Activated CD8-positive, alpha-beta memory T cell treated with anti-CD3 and anti-CD28 coated beads, Interleukin-2, amount 50 U/mL, for 24 hours (primary cell): ENCODE measurements around the gene SAFB2.
"Not testable (repeated sequence)": the region's sequence is repeated elsewhere in the genome, so short reads cannot be mapped to it uniquely, and the experiment has no call there.

Experiments used
- DNase-seq: peaks from one replicate; pipeline ENCODE4 v3.0.0-alpha.2; 2020; ENCODE audit errors: extremely low read depth

The SAFB2 gene

DNA sequence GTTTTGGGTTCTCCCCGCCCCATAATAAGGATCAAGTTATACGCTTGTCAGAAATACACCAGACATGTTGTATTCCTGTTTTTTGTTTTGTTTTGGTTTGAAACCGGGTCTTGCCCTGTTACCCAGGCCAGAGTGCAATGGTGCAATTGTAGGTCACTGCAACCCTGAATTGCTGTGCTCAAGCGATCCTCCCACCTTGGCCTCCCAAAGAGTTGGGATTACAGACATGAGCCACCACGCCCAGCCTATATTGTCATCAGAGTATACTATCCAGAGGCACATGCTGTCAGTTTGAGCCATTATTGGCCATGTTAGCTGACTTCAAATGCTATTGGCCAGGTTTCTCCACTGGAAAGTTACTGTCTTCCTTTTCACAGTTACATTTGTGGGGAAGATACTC, 10.1 kb upstream of the SAFB2 start:
- DNase-seq: no peak

DNA sequence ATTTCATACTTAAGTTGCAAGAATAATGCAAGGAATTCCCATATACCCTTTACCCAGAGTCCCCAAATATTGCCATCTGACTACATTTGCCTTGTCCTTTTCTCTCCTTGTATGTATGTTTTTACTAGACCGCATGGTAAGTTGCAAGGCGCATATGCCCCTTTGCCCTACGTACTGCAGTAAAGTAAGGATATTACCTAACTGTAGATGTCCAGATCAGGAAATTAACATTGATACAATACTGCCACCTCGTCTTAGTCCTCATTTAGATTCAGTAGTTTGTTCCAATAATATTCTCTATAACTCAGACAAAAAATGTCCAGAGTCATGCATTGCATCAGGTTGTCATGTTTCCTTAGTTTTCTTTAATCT, 9.7 kb upstream of the SAFB2 start:
- no peak for DNase-seq

DNA sequence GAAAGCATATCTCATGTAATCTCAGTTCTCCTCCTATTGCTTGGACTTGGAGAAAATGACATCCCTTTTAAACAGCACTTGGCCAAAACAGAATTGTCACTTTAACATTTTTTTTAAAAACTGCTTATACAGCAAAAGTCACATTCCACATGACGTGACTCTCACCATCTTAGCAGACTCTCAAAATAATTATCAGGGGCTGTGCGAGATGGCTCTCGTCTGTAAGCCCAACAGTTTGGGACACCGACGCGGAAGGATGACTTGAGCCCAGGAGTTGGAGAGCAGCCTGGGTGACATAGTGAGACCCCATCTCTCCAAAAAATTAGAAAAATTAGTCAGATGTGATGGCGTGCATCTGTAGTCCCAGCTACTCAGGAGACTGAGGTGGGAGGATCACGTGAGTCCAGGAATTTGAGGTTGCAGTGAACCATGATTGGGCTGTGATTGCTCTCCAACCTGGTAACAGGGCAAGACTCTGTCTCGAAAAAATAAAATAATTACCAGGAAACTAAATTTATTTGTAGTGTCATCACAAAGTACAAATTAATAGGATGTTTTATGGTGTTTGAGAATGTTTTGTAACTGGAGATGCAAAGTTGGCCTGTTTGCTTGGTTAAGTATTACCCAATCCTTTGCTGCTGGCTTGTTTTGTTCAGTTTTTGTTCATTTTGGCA, 9.1 kb upstream of the SAFB2 start:
- DNase-seq: no peak

DNA sequence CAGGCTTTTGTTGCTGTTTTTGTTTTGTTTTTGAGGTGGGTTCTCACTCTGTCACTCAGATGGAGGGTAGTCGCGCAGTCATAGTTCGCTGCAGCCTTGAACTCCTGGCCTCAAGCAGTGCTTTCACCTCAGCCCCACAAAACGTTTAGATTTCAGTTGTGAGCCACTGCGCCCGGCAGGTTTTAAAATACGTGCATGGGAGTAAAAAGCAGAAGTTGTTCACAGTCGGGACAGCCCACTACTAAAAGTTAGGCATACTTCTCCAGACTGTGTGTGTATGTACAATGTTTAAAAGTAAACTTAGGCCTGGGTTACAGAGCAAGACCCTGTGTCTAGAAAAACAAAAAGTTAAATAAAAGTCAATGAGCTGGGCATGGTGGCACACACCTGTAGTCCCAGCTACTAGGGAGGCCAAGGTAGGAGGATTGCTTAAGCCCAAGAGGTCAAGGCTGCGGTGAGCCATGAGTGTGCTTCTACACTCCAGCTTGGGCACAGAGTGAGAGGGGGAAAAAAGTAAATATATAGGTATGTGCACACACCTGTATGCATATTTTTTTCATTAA, 6.4 kb upstream of the SAFB2 start:
- no peak for DNase-seq

DNA sequence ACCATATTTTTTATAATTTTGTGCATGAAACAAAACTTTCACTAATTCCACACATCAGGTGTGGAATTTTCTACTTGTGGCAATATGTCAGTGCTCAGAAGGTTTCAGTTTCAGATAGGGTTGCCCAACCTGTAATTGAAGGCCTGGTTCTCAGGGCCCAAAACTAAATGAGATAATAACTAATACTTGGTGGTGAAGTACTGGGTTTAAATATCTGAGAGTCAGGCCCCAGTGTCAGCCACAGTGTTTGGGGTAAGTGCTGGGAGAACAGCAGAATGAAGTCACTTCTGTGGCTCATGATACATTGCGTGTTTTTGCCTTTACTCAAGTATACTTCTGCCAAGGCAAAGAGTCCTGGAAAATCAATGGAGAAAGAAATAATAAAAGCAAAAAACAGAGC, 5.9 kb upstream of the SAFB2 start:
- DNase-seq: no peak

DNA sequence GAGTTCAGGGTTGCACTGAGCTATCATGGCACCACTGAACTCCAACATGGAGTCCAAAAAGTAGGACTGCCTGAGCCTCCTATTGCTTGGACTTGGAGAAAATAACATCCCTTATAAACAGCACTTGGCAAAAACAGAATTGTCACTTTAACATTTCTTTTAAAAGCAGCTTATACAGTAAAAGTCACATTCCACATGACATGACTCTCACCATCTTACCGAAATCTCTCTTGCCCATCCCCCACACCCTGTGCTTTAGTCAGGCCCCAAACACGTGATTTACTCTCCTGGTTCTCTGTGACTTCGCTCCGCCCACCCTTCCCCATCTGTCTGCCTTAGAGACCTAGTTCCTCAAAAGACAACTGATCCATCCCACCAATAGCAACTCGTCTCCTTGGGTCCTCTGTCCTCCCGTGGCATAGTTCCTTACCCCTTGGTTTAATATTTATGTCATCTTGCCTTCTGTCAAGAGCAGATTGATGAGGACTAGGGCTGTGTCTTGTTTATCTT, 4.9 kb upstream of the SAFB2 start:
- no peak for DNase-seq

DNA sequence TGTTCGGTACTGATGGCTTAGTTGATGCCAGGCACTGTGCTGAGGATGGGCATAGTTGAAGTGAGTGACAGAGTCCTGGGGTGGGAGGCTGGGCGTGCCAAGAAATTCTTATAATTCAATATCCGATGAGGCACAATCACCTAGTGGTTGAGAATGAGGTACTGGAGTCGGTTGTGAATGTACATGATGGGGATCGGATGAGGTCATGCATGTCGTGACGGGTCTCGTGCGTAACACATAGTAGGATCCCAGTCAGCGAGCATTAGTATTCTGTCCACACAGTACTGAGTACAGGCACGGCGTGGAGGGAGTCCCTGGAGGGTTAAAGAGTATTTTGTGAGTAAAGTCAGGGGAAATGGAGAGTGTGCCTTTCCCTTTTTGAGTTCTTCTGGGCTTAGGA, 3.1 kb upstream of the SAFB2 start:
- DNase-seq: no peak

DNA sequence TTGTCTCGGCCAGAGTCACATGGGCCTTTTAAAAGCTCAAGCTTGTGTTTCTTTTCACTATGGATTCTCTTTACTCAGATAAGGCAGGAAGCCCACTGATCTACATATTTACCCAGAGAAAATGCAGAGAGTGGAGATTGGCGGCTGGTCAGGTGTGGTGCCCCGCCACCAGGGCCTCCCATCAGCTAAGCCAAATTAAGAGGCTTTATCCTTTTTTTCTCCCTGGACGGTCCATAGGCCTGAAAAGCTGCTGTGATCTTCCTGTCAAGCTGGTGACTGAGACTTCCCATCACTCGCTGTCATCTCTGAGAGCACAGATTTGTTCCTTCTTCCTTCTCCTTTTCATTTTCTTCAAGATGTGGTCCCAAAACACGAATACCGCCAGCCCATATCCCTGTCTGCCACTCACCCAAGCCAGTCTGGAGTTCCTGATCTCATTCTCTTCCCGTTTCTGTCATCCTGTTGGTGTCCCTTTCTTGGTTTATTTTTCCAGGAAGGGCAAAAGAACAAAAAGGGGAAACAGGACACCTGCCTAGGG, 2.2 kb upstream of the SAFB2 start:
- DNase-seq: no peak

DNA sequence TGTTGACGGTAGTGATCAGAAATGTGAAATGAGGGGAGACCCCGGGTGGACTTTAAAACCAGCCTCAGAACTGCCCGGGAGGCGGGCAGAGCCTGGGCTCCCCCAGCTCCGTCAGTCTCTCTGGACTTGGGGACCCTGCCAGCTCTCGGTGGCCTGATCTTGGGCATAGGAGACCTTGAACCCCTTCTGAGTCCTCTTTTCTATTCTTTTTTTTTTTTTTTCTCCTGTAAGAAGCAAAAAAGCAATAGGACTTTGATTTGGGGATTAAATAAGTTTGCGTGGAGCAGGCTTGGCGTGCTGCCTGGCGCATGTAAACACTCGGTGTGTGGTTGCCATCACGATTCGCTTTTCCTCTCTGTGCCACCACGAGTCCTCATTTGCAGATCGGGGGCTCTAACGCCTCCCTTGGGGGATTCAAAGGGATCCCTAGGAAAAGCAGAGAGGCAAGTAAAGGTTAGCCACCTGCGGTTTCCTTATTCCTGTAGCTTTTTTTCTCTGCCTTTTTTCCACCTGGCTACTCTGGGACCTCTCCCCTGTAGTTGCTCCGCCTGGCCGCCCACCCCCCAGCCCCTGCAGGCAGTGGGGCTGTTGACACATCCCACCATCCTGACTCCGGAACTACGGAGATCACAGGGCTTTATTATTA, 1.6 kb upstream of the SAFB2 start:
- DNase-seq: no peak

DNA sequence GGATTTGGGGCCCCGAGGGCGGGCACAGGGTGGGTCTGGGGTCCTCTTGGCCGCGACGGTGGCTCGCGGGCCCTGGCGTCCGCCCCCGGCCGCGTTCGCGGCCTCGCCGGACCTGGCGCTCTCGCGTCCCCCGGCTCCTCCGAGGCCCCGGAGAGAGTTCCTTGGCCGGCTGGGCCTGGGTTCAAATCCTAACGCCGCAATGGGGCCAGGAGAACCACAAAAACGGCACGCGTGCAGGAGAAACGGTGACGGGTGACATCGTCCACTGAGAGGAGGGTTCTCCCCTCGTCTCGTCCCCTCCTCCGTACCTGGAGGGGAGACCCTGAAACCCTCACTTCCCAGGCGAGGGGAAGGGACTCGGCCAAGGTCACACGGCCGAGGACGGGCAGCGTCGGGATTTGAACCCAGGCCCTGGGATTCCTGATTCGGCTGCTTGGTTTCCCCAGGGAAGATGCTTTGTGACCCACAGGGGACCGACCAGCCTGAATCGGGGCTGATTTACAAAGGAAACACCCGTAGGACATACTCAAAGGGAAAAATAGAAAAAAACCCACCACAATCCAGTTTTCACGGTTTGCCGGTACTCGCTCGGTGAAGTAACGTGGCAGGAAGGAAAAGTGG, 931 bp upstream of the SAFB2 start:
- no peak for DNase-seq

DNA sequence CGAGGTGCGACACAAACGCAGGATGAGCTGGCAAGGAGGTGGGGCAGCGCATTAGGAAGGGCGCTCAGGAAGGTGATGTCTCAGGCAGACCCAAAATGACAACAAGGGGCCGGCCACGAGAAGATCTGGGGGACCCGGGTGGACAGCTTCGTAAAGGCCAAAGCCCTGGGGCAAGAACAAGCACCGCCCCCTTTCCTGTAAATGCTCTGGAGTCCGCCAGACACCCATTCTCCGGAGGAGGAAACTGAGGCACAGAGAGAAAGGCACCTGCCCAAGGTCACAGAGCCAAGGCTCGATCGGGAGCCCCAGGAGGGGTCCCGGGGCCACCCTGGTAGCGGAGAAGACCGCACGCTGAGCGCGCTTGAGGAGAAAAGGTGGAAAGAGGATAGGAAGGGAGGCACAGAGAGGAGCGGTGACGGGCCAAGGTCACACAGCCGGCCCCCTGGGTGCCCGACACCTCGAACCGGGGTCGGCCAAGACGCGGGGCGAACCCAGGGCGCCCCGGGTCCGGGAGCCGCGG, 571 bp downstream of the SAFB2 start:
- DNase-seq: no peak

DNA sequence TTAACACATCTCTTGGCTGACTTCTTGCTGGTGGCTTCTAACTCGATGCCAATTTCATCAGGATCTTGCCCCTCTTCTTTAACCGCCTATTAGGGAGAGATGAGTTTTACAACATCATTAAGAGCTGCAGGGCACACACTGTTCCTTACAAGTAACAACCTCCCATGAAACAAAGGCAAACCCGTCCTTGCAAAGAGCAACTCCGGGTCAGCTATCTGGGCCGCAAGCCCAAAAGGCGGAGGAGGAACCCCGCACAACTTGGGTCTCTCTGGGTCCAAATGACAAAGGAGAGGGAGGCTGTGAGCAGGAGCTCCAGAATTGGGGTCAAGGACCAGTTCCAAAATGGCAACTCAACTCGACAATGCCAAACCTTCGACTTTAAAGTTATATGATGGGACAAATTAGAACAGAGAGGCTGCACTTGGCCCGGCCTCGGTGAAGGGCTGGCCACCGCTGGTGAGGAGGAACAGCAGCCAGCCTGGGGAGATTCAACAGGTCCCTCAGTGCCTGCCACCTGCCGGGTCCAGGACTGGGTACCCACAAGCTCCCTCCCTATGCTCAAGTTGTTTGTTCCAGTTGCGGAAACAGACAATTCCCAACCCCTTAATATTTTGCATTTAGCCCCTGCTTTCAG, 1.1 kb downstream of the SAFB2 start:
- DNase-seq: no peak

DNA sequence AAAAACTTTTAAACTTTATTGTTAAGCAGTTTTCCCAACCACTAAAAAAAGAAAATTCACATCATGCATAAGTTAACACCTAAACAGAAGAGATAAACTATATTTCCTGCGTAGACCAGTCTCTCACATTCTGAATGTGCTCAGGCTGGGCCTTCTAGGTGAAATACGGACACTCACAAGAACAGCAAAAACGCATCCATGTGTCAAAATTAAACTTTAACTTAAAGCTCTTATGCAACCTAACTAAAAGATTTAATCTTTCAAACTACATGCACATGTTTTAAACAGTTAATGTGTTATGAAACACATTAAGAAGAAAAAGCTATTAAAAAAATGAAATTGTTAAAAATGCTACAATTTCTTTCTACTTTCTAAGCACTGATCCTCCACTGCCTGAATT, 2.6 kb downstream of the SAFB2 start:
- DNase-seq: no peak

DNA sequence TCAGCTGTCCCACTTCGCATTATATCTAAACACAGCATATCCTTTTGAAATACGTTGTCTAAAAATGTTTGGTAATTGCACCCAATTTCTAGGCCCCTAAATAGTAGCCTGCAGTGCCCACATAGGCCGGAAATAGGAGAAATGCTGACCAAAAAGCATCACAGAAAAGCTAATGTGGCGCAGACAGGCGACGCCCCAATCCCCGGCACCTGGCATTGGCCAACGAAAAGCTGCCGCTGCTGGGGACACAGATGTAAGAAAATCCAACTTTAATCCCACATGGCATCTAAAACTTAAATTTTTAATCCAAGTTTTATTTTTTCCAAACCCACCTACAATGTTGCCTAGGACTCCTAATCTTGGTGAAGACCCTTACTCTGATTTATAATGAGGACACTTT, 4.0 kb downstream of the SAFB2 start:
- DNase-seq: no peak

DNA sequence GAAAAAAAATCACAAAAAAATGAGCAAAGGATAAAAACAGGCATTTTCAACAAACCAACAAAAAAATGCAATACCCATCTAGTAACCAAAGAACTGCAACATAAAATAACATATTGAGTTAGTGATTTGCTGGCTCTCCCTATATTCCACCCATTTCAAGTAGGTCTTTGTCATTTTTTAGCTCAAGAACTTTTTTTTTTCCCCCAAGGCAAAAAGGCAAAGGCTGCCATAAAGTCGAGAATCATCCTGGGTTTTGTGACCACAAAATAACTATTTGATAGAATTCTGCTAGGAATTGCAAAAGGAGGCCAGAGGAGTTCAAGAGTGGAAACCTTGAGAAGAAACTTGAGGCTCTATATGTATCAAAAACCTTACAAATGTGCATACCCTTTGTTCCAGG, 5.5 kb downstream of the SAFB2 start:
- no peak for DNase-seq

DNA sequence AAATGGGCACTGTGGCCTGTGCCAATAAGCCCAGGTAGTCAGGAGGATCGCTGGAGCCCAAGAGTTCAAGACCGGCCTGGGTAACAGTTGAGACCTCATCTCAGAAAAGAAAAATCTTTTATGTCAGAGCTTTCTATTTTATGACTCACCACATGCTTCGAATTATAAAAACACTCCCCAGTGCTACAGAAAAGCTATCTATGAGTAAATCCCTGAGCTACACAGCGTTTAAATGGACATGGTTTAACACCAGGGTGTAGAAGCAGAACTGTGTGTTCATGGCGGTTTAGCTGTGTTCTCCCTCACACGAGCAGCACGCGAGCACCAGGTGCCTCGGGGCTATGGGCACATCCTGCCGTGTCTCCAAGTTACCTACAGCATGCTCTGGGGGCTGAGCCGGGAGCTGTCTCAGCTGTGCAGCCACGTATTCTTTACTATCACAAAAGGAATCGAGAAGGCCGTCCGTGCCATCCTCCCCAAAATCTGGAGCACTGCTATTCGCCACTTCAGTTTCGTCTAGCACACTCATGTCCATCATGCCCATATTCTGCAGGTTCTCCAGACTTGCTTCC, 6.7 kb downstream of the SAFB2 start:
- no peak for DNase-seq

DNA sequence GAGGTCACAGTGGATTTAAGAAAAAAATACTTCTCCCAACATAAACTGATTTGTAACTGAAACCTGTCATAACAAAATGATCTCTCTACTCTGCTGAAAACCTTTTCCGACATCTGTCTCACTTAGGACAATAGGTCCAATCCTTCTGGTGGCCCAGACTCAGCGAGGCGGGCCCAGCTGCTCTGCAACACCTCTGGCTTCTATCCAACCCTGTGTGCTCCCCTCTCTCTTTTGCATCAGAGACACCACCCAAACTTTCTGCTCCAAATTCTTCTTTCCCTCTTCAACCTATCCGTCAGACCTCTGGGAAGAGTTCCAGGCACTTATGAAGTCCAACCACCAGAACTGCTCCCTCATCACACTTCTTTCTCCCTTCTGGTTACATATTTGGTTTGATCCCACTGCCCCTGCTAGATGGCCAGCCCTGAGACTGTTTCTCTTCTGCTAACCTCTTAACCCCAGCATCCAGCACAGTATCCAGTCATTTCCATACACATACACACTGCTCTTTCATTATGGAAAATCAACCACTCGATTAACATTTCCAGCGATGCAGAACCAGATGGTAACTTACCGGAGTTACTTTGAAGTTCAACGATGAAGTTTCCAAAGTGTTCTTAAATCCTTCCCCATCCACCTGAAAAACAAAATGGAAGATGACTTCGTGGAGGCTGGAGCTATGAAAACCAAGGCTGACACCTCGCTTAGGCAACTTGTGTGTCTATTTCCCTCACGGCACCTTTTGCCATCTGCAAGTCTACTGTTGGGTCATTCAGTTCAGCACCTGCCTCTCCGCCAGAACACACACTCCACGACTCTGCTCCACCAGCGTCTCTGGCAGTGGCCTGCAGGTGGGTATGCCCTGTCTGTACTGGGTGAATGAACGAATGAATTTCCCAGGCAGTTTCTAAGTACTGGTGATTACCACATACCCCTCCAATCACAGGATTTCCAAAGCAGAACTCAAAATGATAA, 9.4 kb downstream of the SAFB2 start:
- DNase-seq: no peak

DNA sequence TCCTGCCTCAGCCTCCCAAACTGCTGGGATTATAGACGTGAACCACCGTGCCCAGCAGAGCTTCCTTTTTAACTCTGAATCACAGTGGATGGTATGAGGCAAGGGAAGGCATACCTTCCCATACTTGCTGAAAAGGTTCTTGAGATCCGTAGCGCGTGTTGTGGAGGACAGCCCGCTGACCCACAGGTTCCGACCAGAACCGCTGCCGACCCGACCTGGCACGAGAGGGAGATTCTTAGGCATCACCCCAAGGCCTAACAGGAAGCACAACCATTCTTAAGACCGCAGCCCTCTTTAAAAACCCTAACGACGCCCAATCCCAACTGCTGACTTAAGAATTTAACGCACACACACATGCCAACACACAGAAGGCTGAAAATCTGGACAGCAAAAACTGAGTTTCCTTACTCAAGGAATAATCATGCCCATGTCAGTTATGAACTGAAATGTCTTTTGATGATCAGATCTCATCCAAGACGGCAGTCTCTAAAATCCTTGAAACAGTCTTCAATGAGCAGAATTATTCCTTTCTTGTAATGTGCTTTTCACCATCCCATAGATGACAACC, 12.6 kb downstream of the SAFB2 start:
- no peak for DNase-seq

DNA sequence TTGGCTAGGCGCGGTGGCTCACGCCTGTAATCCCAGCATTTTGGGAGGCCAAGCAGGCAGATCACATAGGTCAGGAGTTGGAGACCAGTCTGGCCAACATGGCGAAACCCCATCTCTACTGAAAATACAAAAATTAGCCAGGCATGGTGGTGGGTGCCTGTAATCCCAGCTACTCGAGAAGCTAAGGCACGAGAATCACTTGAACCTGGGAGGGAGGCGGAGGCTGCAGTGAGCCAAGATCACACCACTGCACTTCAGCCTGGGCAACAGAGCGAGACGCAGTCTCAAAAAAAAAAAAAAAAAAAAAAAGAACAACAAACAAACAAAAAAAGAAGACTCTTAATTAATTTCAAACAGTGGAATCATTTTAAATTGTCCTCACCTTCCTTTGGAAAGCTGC, 13.8 kb downstream of the SAFB2 start:
- not testable (repeated sequence) for DNase-seq

DNA sequence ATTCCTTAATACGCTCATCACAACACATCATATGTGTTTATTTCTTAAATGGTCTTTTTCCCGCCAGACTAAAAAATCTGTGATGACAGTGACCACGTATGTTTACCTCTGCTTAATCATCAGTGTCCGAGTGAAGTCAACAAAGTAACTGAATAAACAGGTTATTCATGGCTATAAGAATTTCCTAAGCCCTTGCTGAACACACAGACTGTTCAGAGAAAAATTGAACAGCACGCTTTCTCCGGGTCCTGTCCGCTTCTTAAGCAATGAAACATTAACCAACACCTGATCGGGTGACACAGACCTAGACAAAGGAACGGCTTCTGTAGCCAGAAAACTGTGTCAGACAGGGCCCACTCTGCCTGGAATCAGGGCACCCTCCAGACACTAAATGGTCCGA, 14.3 kb downstream of the SAFB2 start:
- no peak for DNase-seq
